GM18870 (cell line): ENCODE results near the gene SH3RF1.
A peak's percentile ranks its signal among the peaks of the same experiment; 100 is the strongest.
"Not testable (repeated sequence)": the region's sequence is repeated elsewhere in the genome, so short reads cannot be mapped to it uniquely, and the experiment has no call there.

Experiments used
- ATAC-seq: cut with Tn5 transposase; IDR thresholded peaks from one replicate; pipeline ENCODE4 v1.9.1; 2021; ENCODE audit warnings: moderate library complexity; ENCODE audit not compliant: unreplicated experiment

Gene SH3RF1

GRCh38 chr4:169229571-169230028, 41.2 kb downstream of the SH3RF1 start:
- ATAC-seq: no peak

GRCh38 chr4:169228076-169228475, 42.7 kb downstream of the SH3RF1 start:
- ATAC-seq: no peak

- no peak for ATAC-seq
These were observed 44.2 kb downstream of the SH3RF1 start for GRCh38 chr4:169226565-169226964.

GRCh38 chr4:169225812-169226211, 44.9 kb downstream of the SH3RF1 start:
- ATAC-seq: peak; percentile 34

- peak; percentile 50 for ATAC-seq
These were observed 45.6 kb downstream of the SH3RF1 start for GRCh38 chr4:169225058-169225751.

GRCh38 chr4:169222761-169223160, 48.0 kb downstream of the SH3RF1 start:
- no peak for ATAC-seq

GRCh38 chr4:169221662-169222061, 49.1 kb downstream of the SH3RF1 start:
- no peak for ATAC-seq

- ATAC-seq: no peak
These were observed 49.8 kb downstream of the SH3RF1 start for GRCh38 chr4:169220854-169221411.

GRCh38 chr4:169220447-169220846, 50.3 kb downstream of the SH3RF1 start:
- no peak for ATAC-seq

- ATAC-seq: no peak
These were observed 51.3 kb downstream of the SH3RF1 start for GRCh38 chr4:169219440-169219839.

GRCh38 chr4:169215656-169216055, 55.1 kb downstream of the SH3RF1 start:
- ATAC-seq: no peak

GRCh38 chr4:169212981-169213380, 57.8 kb downstream of the SH3RF1 start:
- ATAC-seq: no peak

GRCh38 chr4:169210504-169211118, 60.1 kb downstream of the SH3RF1 start:
- peak; percentile 95 for ATAC-seq

- no peak for ATAC-seq
These were observed 61.3 kb downstream of the SH3RF1 start for GRCh38 chr4:169209388-169209883.

- no peak for ATAC-seq
These were observed 62.2 kb downstream of the SH3RF1 start for GRCh38 chr4:169208516-169208915.

- no peak for ATAC-seq
These were observed 62.7 kb downstream of the SH3RF1 start for GRCh38 chr4:169208090-169208455.

GRCh38 chr4:169207436-169208089, 63.2 kb downstream of the SH3RF1 start:
- no peak for ATAC-seq

- no peak for ATAC-seq
These were observed 65.0 kb downstream of the SH3RF1 start for GRCh38 chr4:169205744-169206080.

GRCh38 chr4:169205075-169205743, 65.5 kb downstream of the SH3RF1 start:
- no peak for ATAC-seq

GRCh38 chr4:169203891-169204290, 66.9 kb downstream of the SH3RF1 start:
- no peak for ATAC-seq

GRCh38 chr4:169203278-169203677, 67.5 kb downstream of the SH3RF1 start:
- not testable (repeated sequence) for ATAC-seq
